IPS DF 6.9 (cell line): ENCODE results near the gene FAM151A.

Experiments
- DNase-seq: peaks from one replicate; pipeline ENCODE4 v3.0.0-alpha.2; 2013; ENCODE audit warnings: low read depth, low spot score
- H3K27ac ChIP-seq: one replicate; pipeline ENCODE4 v1.5.1; 2013; ENCODE audit warnings: low read length, control low read depth
- H3K27me3 ChIP-seq: 2 replicates; pipeline ENCODE4 v1.6.1; 2013; ENCODE audit warnings: mild to moderate bottlenecking, low read length; ENCODE audit not compliant: control insufficient read depth, insufficient read depth
- H3K36me3 ChIP-seq: 2 replicates; pipeline ENCODE4 v1.6.1; 2013; ENCODE audit warnings: low read length; ENCODE audit not compliant: control insufficient read depth, insufficient read depth
- H3K4me1 ChIP-seq: 2 replicates; pipeline ENCODE4 v1.6.1; 2013; ENCODE audit warnings: low read length; ENCODE audit not compliant: control insufficient read depth, insufficient read depth
- H3K4me3 ChIP-seq: 2 replicates; pipeline ENCODE4 v1.5.1; 2013; ENCODE audit warnings: mild to moderate bottlenecking, low read length
- H3K9me3 ChIP-seq: 2 replicates; pipeline ENCODE4 v1.6.1; 2013; ENCODE audit warnings: low read length, inconsistent platforms; ENCODE audit not compliant: control insufficient read depth, insufficient read depth
- WGBS: extraction: QIAGEN DNeasy Blood & Tissue Kit; methylation state at CpG from one replicate; pipeline ENCODE4 v1.1.7; 2013; ENCODE audit warnings: mixed read lengths, missing lambda C conversion rate; ENCODE audit not compliant: insufficient read length, insufficient coverage; 5-methylcytosine and 5-hydroxymethylcytosine counted together

FAM151A gene

DNA sequence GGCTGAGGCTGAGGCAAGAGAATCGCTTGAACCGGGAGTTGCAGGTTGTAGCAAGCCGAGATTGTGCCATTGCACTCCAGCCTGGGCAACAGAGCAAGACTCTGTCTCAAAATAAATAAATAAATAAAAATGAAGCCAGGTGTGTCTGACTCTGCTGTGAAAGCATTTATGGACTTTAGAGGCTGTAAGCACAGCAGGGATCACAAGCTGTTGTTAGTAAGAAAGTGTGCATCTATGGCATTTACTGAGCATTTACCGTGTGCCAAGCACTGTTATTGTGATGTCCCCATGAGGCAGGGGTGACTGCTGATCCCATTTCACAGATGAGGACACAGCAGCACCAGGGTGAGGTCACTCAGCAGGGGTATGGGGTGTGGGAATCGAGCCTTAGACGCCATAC, 20.1 kb downstream of the FAM151A start:
- Histone ChIP-seq H3K36me3 (no peaks in the 10 kb centered on the region), H3K27me3 (no peaks in the 10 kb centered on the region), H3K27ac (no peak overlapping the region), H3K4me3 (no peak overlapping the region), H3K9me3 (no peaks in the 10 kb centered on the region), H3K4me1 (no peaks in the 10 kb centered on the region; the same call in 1 of the 2 replicates)
- no CpG with 5 or more reads among the region's 6 CpGs for WGBS
- no peak for DNase-seq

- no peaks in the 10 kb centered on the region for H3K9me3 ChIP-seq
- no peaks in the 10 kb centered on the region for H3K27me3 ChIP-seq
- H3K27ac ChIP-seq, result no peak overlapping the region
- no peak overlapping the region for H3K4me3 ChIP-seq
- no peak for DNase-seq
- no peaks in the 10 kb centered on the region for H3K36me3 ChIP-seq
- no peaks in the 10 kb centered on the region; the same call in 1 of the 2 replicates for H3K4me1 ChIP-seq
- no CpG with 5 or more reads among the region's 18 CpGs for WGBS
Observed at GRCh38 chr1:54602554-54602953, 20.8 kb downstream of the FAM151A start.

DNA sequence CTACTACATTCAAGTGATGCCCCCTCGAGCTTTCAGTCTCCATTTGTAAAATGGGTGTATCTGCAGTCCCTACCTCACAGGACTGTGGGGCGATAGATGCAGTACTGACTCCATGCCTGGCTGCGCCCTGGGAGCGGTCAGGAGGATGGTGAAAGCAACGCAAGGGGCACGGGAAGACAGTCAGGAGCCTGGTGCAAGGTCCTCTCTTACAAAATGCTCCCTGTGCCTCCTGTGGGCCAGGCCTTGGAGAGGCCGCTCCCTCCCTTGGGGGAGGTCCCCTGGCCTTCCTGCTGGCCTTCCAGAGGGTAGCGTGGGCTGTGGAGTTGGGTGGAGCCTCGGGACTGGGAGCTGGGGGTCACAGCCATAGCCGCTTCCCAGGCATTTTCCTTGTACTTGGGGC, 21.6 kb downstream of the FAM151A start:
- H3K4me1 ChIP-seq, result peaks cover 1% of the 10 kb centered on the region; the same call in 1 of the 2 replicates
- no peaks in the 10 kb centered on the region for H3K27me3 ChIP-seq
- DNase-seq, result no peak
- H3K27ac ChIP-seq, result no peak overlapping the region
- H3K4me3 ChIP-seq, result no peak overlapping the region
- no peaks in the 10 kb centered on the region for H3K9me3 ChIP-seq
- no CpG with 5 or more reads among the region's 10 CpGs for WGBS
- no peaks in the 10 kb centered on the region for H3K36me3 ChIP-seq

GRCh38 chr1:54600947-54601721, 22.2 kb downstream of the FAM151A start:
- no CpG with 5 or more reads among the region's 21 CpGs for WGBS
- Histone ChIP-seq H3K27ac (no peak overlapping the region), H3K9me3 (no peaks in the 10 kb centered on the region), H3K36me3 (no peaks in the 10 kb centered on the region), H3K27me3 (no peaks in the 10 kb centered on the region), H3K4me1 (peaks cover 1% of the 10 kb centered on the region; the same call in 1 of the 2 replicates), H3K4me3 (no peak overlapping the region)
- DNase-seq, result no peak

DNA sequence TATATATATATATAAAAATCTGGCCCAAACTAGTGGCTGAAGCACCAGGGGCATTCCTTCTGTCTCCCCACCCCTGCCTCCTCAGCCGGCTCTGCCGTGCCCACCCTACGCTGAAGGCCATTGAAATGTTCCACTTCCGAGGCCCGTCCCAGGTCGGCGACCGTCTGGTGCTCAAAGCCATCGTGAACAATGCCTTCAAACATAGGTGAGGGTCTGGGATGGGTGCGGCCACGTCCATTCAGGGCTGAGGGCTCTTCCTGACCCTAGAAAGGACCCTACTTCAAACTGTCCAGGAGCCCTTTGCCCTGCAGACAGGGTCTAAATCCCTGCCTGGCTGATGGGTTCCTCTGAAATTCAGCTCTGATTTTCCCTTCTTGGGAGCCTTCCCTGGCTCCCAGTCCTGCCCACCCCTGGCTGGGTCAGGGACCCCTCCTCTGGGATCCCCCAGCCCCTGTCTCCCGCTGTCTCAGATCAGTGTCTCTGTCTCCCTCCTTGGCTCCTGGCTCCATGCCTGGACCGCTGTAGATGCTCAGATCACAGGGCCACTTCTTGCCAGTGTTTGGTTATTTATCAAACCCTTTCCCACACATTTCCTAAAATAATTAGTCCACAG, 24.0 kb downstream of the FAM151A start:
- no peaks in the 10 kb centered on the region for H3K9me3 ChIP-seq
- DNase-seq, result no peak
- H3K36me3 ChIP-seq, result no peaks in the 10 kb centered on the region
- no CpG with 5 or more reads among the region's 13 CpGs for WGBS
- no peaks in the 10 kb centered on the region for H3K27me3 ChIP-seq
- no peak overlapping the region for H3K27ac ChIP-seq
- peaks cover 1% of the 10 kb centered on the region; the same call in 1 of the 2 replicates for H3K4me1 ChIP-seq
- H3K4me3 ChIP-seq, result no peak overlapping the region

GRCh38 chr1:54597455-54598030, 25.8 kb downstream of the FAM151A start:
- H3K4me3 ChIP-seq, result no peak overlapping the region
- H3K36me3 ChIP-seq, result no peaks in the 10 kb centered on the region
- H3K27ac ChIP-seq, result no peak overlapping the region
- peaks cover 1% of the 10 kb centered on the region; the same call in 1 of the 2 replicates for H3K4me1 ChIP-seq
- no peak for DNase-seq
- H3K9me3 ChIP-seq, result no peaks in the 10 kb centered on the region
- no CpG with 5 or more reads among the region's 3 CpGs for WGBS
- H3K27me3 ChIP-seq, result no peaks in the 10 kb centered on the region

GRCh38 chr1:54596756-54597155, 26.6 kb downstream of the FAM151A start:
- peaks cover 1% of the 10 kb centered on the region; the same call in 1 of the 2 replicates for H3K4me1 ChIP-seq
- no peak for DNase-seq
- H3K9me3 ChIP-seq, result no peaks in the 10 kb centered on the region
- no peaks in the 10 kb centered on the region for H3K36me3 ChIP-seq
- no peak overlapping the region for H3K27ac ChIP-seq
- H3K27me3 ChIP-seq, result no peaks in the 10 kb centered on the region
- no CpG with 5 or more reads among the region's 3 CpGs for WGBS
- H3K4me3 ChIP-seq, result no peak overlapping the region

DNA sequence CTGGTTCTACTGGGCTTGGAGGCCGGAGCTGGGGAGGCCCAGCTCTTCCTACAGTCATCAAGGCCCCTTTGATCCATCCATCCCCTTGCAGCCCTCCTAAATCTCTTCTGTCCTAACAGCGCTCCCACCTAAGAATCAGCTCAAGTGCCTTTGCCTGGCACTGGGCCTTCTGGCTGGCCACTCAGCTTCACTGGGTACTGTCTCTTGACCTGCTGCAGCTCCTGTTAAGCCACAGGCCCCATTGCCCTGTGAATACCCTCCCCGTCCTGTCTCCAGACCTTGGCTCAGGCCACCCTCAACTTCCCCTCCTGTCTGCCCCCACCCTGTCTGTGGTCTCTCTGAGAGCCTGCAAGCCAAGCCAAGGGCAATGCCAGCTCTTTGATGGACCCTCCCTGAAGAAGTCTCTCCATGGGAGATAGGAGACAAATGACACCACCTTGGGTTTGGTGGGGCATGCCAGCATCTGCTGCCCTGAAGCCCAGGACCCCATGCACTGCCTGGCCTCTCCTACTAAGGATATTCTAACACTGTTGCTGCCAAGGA, 27.3 kb downstream of the FAM151A start:
- no peaks in the 10 kb centered on the region for H3K27me3 ChIP-seq
- no peaks in the 10 kb centered on the region for H3K9me3 ChIP-seq
- no peak overlapping the region for H3K27ac ChIP-seq
- H3K4me1 ChIP-seq, result peaks cover 1% of the 10 kb centered on the region; the same call in 1 of the 2 replicates
- WGBS, result no CpG with 5 or more reads among the region's 3 CpGs
- DNase-seq, result no peak
- H3K4me3 ChIP-seq, result no peak overlapping the region
- no peaks in the 10 kb centered on the region for H3K36me3 ChIP-seq

GRCh38 chr1:54594463-54594862, 28.9 kb downstream of the FAM151A start:
- peaks cover 3% of the 10 kb centered on the region for H3K4me1 ChIP-seq
- WGBS, result no CpG with 5 or more reads among the region's 16 CpGs
- H3K9me3 ChIP-seq, result no peaks in the 10 kb centered on the region
- no peak overlapping the region for H3K27ac ChIP-seq
- no peaks in the 10 kb centered on the region for H3K36me3 ChIP-seq
- H3K4me3 ChIP-seq, result no peak overlapping the region
- H3K27me3 ChIP-seq, result no peaks in the 10 kb centered on the region
- DNase-seq, result no peak

- no peak for DNase-seq
- Histone ChIP-seq H3K9me3 (no peaks in the 10 kb centered on the region), H3K36me3 (no peaks in the 10 kb centered on the region), H3K27ac (no peak overlapping the region), H3K4me1 (peaks cover 3% of the 10 kb centered on the region), H3K4me3 (no peak overlapping the region), H3K27me3 (no peaks in the 10 kb centered on the region)
- WGBS, result no CpG with 5 or more reads among the region's 10 CpGs
Observed at GRCh38 chr1:54593571-54594160, 29.7 kb downstream of the FAM151A start.
